ENCODE data around the gene CCDC148. TPM values are rescaled to one million over a fixed set of nuclear protein-coding genes. Genes with fewer than 3 reads are reported as not detected.

Gene CCDC148
- polyA plus RNA-seq, 3 donors, result not detected

DNA sequence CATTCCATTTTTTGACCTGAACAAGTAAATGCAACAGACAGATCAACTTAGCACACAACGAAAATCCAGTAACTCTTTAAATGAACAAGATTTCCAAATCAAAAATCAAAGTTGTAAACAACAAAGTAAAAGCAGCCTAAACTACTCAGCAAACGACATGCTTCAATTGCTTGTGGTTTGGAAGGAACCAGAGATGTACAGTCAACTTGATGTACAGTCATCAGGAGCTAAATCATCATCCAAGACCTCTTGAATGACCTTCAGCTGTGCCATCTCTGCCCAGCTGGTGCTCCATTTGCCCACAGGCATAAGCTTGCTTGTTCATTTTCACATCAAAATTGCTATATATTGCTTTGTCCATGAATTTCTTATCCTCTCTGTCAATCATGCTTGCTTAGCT, 245.1 kb downstream of the CCDC148 start:
- Histone ChIP-seq H3K79me2 (ENCODE audit: insufficient read depth, low read length) (no peaks in the 10 kb centered on the region), H3K9ac (ENCODE audit: insufficient read depth, low read length, poor library complexity, severe bottlenecking) (no peak overlapping the region), H4K20me1 (ENCODE audit: insufficient read depth, low read length) (no peaks in the 10 kb centered on the region), H2AFZ (ENCODE audit: insufficient read depth, low read depth, low read length, poor library complexity, severe bottlenecking) (no peak overlapping the region), H3K27me3 (ENCODE audit: control insufficient read depth in 2 of 2, insufficient read depth in 2 of 2, low read length in 2 of 2) (no peaks in the 10 kb centered on the region), H3K4me1 (ENCODE audit: control insufficient read depth in 1 of 2, insufficient read depth in 2 of 2, low read length in 2 of 2) (peaks cover 19 to 25% of the 10 kb centered on the region in 2 donors), H3K36me3 (replicated peaks in 1 of 2; ENCODE audit: control insufficient read depth in 1 of 2, insufficient read depth in 2 of 2, low read length in 2 of 2) (no peaks in the 10 kb centered on the region), H3K4me2 (replicated peaks; ENCODE audit: extremely low read depth, low read length, poor library complexity, severe bottlenecking) (no peak overlapping the region), H3K27ac (ENCODE audit: low read depth in 1 of 2, low read length in 2 of 2) (no peak overlapping the region), H3K4me3 (replicated peaks in 1 of 3; ENCODE audit: low read depth in 2 of 3, low read length in 3 of 3) (no peak overlapping the region), H3K9me3 (replicated peaks in 1 of 2; ENCODE audit: control insufficient read depth in 1 of 2, insufficient read depth in 1 of 2, low read length in 2 of 2) (no peaks in the 10 kb centered on the region)
- peaks cover 0 to 1% (median 0%) of the 10 kb centered on the region in 3 donors for H3K27me3 Mint-ChIP-seq (ENCODE audit: low read depth in 3 of 3)
- H3K4me1 Mint-ChIP-seq, result peaks cover 18% of the 10 kb centered on the region
- 100% methylated on average over 1 of the region's 2 CpGs for WGBS (ENCODE audit: insufficient coverage)
- intact Hi-C loops (cut with micrococcal nuclease), result no loop called here
- no peak overlapping the region for H3K4me3 Mint-ChIP-seq
- no peaks in the 10 kb centered on the region for H3K36me3 Mint-ChIP-seq
- TF ChIP-seq, protein P1, sequence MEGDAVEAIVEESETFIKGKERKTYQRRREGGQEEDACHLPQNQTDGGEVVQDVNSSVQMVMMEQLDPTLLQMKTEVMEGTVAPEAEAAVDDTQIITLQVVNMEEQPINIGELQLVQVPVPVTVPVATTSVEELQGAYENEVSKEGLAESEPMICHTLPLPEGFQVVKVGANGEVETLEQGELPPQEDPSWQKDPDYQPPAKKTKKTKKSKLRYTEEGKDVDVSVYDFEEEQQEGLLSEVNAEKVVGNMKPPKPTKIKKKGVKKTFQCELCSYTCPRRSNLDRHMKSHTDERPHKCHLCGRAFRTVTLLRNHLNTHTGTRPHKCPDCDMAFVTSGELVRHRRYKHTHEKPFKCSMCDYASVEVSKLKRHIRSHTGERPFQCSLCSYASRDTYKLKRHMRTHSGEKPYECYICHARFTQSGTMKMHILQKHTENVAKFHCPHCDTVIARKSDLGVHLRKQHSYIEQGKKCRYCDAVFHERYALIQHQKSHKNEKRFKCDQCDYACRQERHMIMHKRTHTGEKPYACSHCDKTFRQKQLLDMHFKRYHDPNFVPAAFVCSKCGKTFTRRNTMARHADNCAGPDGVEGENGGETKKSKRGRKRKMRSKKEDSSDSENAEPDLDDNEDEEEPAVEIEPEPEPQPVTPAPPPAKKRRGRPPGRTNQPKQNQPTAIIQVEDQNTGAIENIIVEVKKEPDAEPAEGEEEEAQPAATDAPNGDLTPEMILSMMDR (IDR thresholded peaks at IDR 0.05), result no peak
- no peak overlapping the region for H3K27ac Mint-ChIP-seq
- DNase-seq, result no peak
- no peaks in the 10 kb centered on the region for H3K9me3 Mint-ChIP-seq

DNA sequence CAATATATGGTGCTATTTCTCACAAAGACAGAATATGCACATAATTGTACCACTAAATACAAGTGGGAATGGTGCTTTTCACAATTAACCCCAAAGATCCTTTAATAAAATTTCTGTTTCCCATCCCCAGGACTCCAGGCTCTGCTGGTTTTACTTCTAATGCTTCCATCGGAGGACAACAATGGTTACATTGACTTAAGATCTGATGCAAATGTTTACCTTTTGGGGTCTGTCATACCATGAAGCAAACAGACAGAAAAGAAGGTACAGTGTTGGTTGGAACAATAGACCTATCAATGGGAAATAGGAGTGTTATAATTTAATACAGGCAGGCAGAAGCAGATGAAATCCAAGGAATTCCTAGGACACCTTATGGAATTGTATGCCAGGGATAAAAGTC, 249.2 kb downstream of the CCDC148 start:
- no peaks in the 10 kb centered on the region for H3K36me3 Mint-ChIP-seq
- H3K36me3 ChIP-seq (replicated peaks in 1 of 2; ENCODE audit: control insufficient read depth in 1 of 2, insufficient read depth in 2 of 2, low read length in 2 of 2), result no peaks in the 10 kb centered on the region
- no peak overlapping the region for H3K4me3 ChIP-seq (replicated peaks in 1 of 3; ENCODE audit: low read depth in 2 of 3, low read length in 3 of 3)
- no peaks in the 10 kb centered on the region for H3K4me1 ChIP-seq (ENCODE audit: control insufficient read depth in 1 of 2, insufficient read depth in 2 of 2, low read length in 2 of 2)
- no peaks in the 10 kb centered on the region for H3K4me1 Mint-ChIP-seq
- H3K4me3 Mint-ChIP-seq, result no peak overlapping the region
- H3K27me3 ChIP-seq (ENCODE audit: control insufficient read depth in 2 of 2, insufficient read depth in 2 of 2, low read length in 2 of 2), result no peaks in the 10 kb centered on the region
- no peaks in the 10 kb centered on the region for H3K9me3 Mint-ChIP-seq
- no peak overlapping the region for H3K9ac ChIP-seq (ENCODE audit: insufficient read depth, low read length, poor library complexity, severe bottlenecking)
- H3K27me3 Mint-ChIP-seq (ENCODE audit: low read depth in 3 of 3), result peaks cover 0 to 1% (median 0%) of the 10 kb centered on the region in 3 donors
- intact Hi-C loops (cut with micrococcal nuclease), result no loop called here
- DNase-seq, result no peak
- H3K27ac ChIP-seq (ENCODE audit: low read depth in 1 of 2, low read length in 2 of 2), result no peak overlapping the region
- WGBS (ENCODE audit: insufficient coverage), result no CpG with 5 or more reads among the region's 1 CpG
- H4K20me1 ChIP-seq (ENCODE audit: insufficient read depth, low read length), result no peaks in the 10 kb centered on the region
- no peak overlapping the region for H2AFZ ChIP-seq (ENCODE audit: insufficient read depth, low read depth, low read length, poor library complexity, severe bottlenecking)
- TF ChIP-seq, protein P1 (IDR thresholded peaks at IDR 0.05), result no peak
- no peak overlapping the region for H3K27ac Mint-ChIP-seq
- no peak overlapping the region for H3K4me2 ChIP-seq (replicated peaks; ENCODE audit: extremely low read depth, low read length, poor library complexity, severe bottlenecking)
- H3K9me3 ChIP-seq (replicated peaks in 1 of 2; ENCODE audit: control insufficient read depth in 1 of 2, insufficient read depth in 1 of 2, low read length in 2 of 2), result no peaks in the 10 kb centered on the region
- no peaks in the 10 kb centered on the region for H3K79me2 ChIP-seq (ENCODE audit: insufficient read depth, low read length)
